ENCODE measurements around the gene FOXP2.

GRCh38 chr7:114575098-114575497 is 160.5 kb downstream of the FOXP2 start:
- no peak for TF ChIP-seq ZFX (IDR thresholded peaks at IDR 0.05)
- no peak for TF ChIP-seq CTCF (conservative IDR thresholded peaks at IDR 0.05)
